Activated CD4-positive, alpha-beta memory T cell treated with anti-CD3 and anti-CD28 coated beads for 36 hours (primary cell): Measurements from ENCODE around the gene SINHCAF. TPM values are rescaled to one million over a fixed set of nuclear protein-coding genes. Genes with fewer than 3 reads are reported as not detected.
A peak's percentile ranks its signal among the peaks of the same experiment; 100 is the strongest.

Experiments used
- CTCF ChIA-PET: fragments of 350-600 bp; sonication (Branson Sonifier 250); formaldehyde crosslinking; loops from one replicate; lab custom pipeline; 2021; ENCODE audit warnings: antibody characterized with exemption, inconsistent platforms; lab: Charles Lee
- POLR2A ChIA-PET: fragments of 350-600 bp; sonication (Branson Sonifier 250); formaldehyde crosslinking; loops from one replicate; lab custom pipeline; 2021; ENCODE audit warnings: antibody characterized with exemption; lab: Charles Lee
- DNase-seq: peaks from one replicate; pipeline ENCODE4 v3.0.0-alpha.2; 2020
- H3K27ac Mint-ChIP-seq: one replicate; pipeline ENCODE4 v1.8.0; 2021; ENCODE audit warnings: mixed read lengths
- H3K27me3 Mint-ChIP-seq: one replicate; pipeline ENCODE4 v1.8.0; 2021; ENCODE audit warnings: mixed read lengths
- H3K36me3 Mint-ChIP-seq: one replicate; pipeline ENCODE4 v1.8.0; 2021; ENCODE audit warnings: mixed read lengths
- H3K4me1 Mint-ChIP-seq: one replicate; pipeline ENCODE4 v1.8.0; 2021; ENCODE audit warnings: low read depth, mixed read lengths
- H3K4me3 Mint-ChIP-seq: one replicate; pipeline ENCODE4 v1.8.0; 2021; ENCODE audit warnings: mild to moderate bottlenecking, mixed read lengths
- H3K9me3 Mint-ChIP-seq: one replicate; pipeline ENCODE4 v1.8.0; 2021; ENCODE audit warnings: mixed read lengths
- intact Hi-C: fragments of 100-400 bp; cut with micrococcal nuclease; formaldehyde crosslinking; loops from one replicate; pipeline ENCODE4 v1.15.1; 2023
- total RNA-seq, 2 experiments: library from RNA; stranded (reverse); gene quantifications; one replicate each; pipeline ENCODE4 v1.2.3, GENCODE V29; 2021

SINHCAF gene
- total RNA-seq, 2 experiments from 2014 or later = 181 to 186 TPM

GRCh38 chr12:31316891-31317290 lies 9.1 kb downstream of the SINHCAF start:
- intact Hi-C loops = loop anchor here (1.0 to 5.0 kb wide), 2 partner anchors 9 to 430 kb away; partner anchors contain the start of gene SINHCAF
- H3K27me3 Mint-ChIP-seq = no peaks in the 10 kb centered on the region
- H3K27ac Mint-ChIP-seq = peak overlapping the region; percentile 99
- no peak for DNase-seq
- H3K4me1 Mint-ChIP-seq = peaks cover 77% of the 10 kb centered on the region
- peak overlapping the region; percentile 79 for H3K4me3 Mint-ChIP-seq
- peaks cover 4% of the 10 kb centered on the region for H3K9me3 Mint-ChIP-seq
- CTCF ChIA-PET = interaction anchor here (0.6 to 2.7 kb wide), 3 partner anchors 45 to 731 kb away, joined by 3 to 10 read pairs (median 4); no protein-coding TSS in a partner anchor
- POLR2A ChIA-PET = interaction anchor here (1.9 kb wide), 1 partner anchor 10 kb away, joined by 9 read pairs; the partner anchor contains the start of gene SINHCAF
- H3K36me3 Mint-ChIP-seq = peaks cover 25% of the 10 kb centered on the region

- Mint-ChIP-seq H3K4me3 (no peak overlapping the region), H3K27ac (no peak overlapping the region), H3K9me3 (peaks cover 4% of the 10 kb centered on the region), H3K36me3 (peaks cover 34% of the 10 kb centered on the region), H3K27me3 (no peaks in the 10 kb centered on the region), H3K4me1 (peaks cover 74% of the 10 kb centered on the region)
- CTCF ChIA-PET = interaction anchor here (0.6 to 2.7 kb wide), 3 partner anchors 26 to 87 kb away, joined by 3 to 10 read pairs (median 3); no protein-coding TSS in a partner anchor
- POLR2A ChIA-PET = interaction anchor here (1.9 kb wide), 1 partner anchor 11 kb away, joined by 9 read pairs; the partner anchor contains the start of gene SINHCAF
- intact Hi-C loops = loop anchor here (5.0 kb wide), 1 partner anchor 431 kb away; no protein-coding TSS in a partner anchor
- DNase-seq = no peak
Measured at GRCh38 chr12:31315784-31316465, 10.0 kb downstream of the SINHCAF start.

GRCh38 chr12:31315044-31315715 lies 10.8 kb downstream of the SINHCAF start:
- POLR2A ChIA-PET = interaction anchor here (0.5 kb wide), 1 partner anchor 154 kb away, joined by 3 read pairs; no protein-coding TSS in a partner anchor
- Mint-ChIP-seq H3K27me3 (no peaks in the 10 kb centered on the region), H3K4me1 (peaks cover 70% of the 10 kb centered on the region), H3K36me3 (peaks cover 41% of the 10 kb centered on the region), H3K27ac (peak overlapping the region; percentile 48), H3K9me3 (peaks cover 4% of the 10 kb centered on the region), H3K4me3 (no peak overlapping the region)
- intact Hi-C loops = loop anchor here (5.0 kb wide), 1 partner anchor 432 kb away; no protein-coding TSS in a partner anchor
- DNase-seq = no peak
- CTCF ChIA-PET = interaction anchor here (1.6 to 2.7 kb wide), 2 partner anchors 43 kb away, joined by 4 to 10 read pairs; no protein-coding TSS in a partner anchor

- no peak for DNase-seq
- Mint-ChIP-seq H3K4me1 (peaks cover 52% of the 10 kb centered on the region), H3K27me3 (no peaks in the 10 kb centered on the region), H3K4me3 (no peak overlapping the region), H3K36me3 (peaks cover 49% of the 10 kb centered on the region), H3K9me3 (peaks cover 4% of the 10 kb centered on the region), H3K27ac (no peak overlapping the region)
- ChIA-PET CTCF (no interaction called here), POLR2A (no interaction called here)
- intact Hi-C loops = no loop called here
Measured at GRCh38 chr12:31312431-31312830, 13.5 kb downstream of the SINHCAF start.

GRCh38 chr12:31311634-31312258 lies 14.2 kb downstream of the SINHCAF start:
- H3K36me3 Mint-ChIP-seq = peaks cover 49% of the 10 kb centered on the region
- H3K4me3 Mint-ChIP-seq = no peak overlapping the region
- ChIA-PET CTCF (no interaction called here), POLR2A (no interaction called here)
- no peaks in the 10 kb centered on the region for H3K27me3 Mint-ChIP-seq
- H3K4me1 Mint-ChIP-seq = peaks cover 52% of the 10 kb centered on the region
- H3K27ac Mint-ChIP-seq = no peak overlapping the region
- peaks cover 4% of the 10 kb centered on the region for H3K9me3 Mint-ChIP-seq
- intact Hi-C loops = no loop called here
- no peak for DNase-seq

GRCh38 chr12:31310488-31310887 lies 15.5 kb downstream of the SINHCAF start:
- ChIA-PET POLR2A (no interaction called here), CTCF (no interaction called here)
- H3K4me1 Mint-ChIP-seq = peaks cover 56% of the 10 kb centered on the region
- DNase-seq = no peak
- H3K4me3 Mint-ChIP-seq = no peak overlapping the region
- intact Hi-C loops = no loop called here
- no peaks in the 10 kb centered on the region for H3K27me3 Mint-ChIP-seq
- peaks cover 4% of the 10 kb centered on the region for H3K9me3 Mint-ChIP-seq
- no peak overlapping the region for H3K27ac Mint-ChIP-seq
- H3K36me3 Mint-ChIP-seq = peaks cover 49% of the 10 kb centered on the region

GRCh38 chr12:31309279-31309678 lies 16.7 kb downstream of the SINHCAF start:
- peaks cover 48% of the 10 kb centered on the region for H3K36me3 Mint-ChIP-seq
- intact Hi-C loops = no loop called here
- H3K9me3 Mint-ChIP-seq = peaks cover 4% of the 10 kb centered on the region
- peaks cover 56% of the 10 kb centered on the region for H3K4me1 Mint-ChIP-seq
- H3K27ac Mint-ChIP-seq = no peak overlapping the region
- CTCF ChIA-PET = interaction anchor here (0.7 kb wide), 1 partner anchor 40 kb away, joined by 3 read pairs; no protein-coding TSS in a partner anchor
- POLR2A ChIA-PET = no interaction called here
- no peak overlapping the region for H3K4me3 Mint-ChIP-seq
- no peak for DNase-seq
- no peaks in the 10 kb centered on the region for H3K27me3 Mint-ChIP-seq

- no peak overlapping the region for H3K27ac Mint-ChIP-seq
- peaks cover 53% of the 10 kb centered on the region for H3K36me3 Mint-ChIP-seq
- H3K4me1 Mint-ChIP-seq = peaks cover 58% of the 10 kb centered on the region
- peaks cover 4% of the 10 kb centered on the region for H3K9me3 Mint-ChIP-seq
- no peak for DNase-seq
- ChIA-PET POLR2A (interaction anchor here (1.3 kb wide), 1 partner anchor 18 kb away, joined by 3 read pairs; no protein-coding TSS in a partner anchor), CTCF (interaction anchor here (0.6 to 3.3 kb wide), 2 partner anchors 36 to 109 kb away, joined by 4 to 15 read pairs; no protein-coding TSS in a partner anchor)
- no peaks in the 10 kb centered on the region for H3K27me3 Mint-ChIP-seq
- H3K4me3 Mint-ChIP-seq = no peak overlapping the region
- intact Hi-C loops = no loop called here
Measured at GRCh38 chr12:31308116-31308515, 17.8 kb downstream of the SINHCAF start.

- CTCF ChIA-PET = interaction anchor here (3.3 kb wide), 1 partner anchor 35 kb away, joined by 15 read pairs; no protein-coding TSS in a partner anchor
- POLR2A ChIA-PET = no interaction called here
- intact Hi-C loops = no loop called here
Measured at GRCh38 chr12:31306866-31307265, 19.1 kb downstream of the SINHCAF start.

GRCh38 chr12:31303466-31303865 lies 22.5 kb downstream of the SINHCAF start:
- intact Hi-C loops = no loop called here
- ChIA-PET CTCF (interaction anchor here (1.3 kb wide), 1 partner anchor 32 kb away, joined by 5 read pairs; no protein-coding TSS in a partner anchor), POLR2A (no interaction called here)
- Mint-ChIP-seq H3K27ac (no peak overlapping the region), H3K4me1 (peaks cover 55% of the 10 kb centered on the region), H3K4me3 (no peak overlapping the region), H3K27me3 (no peaks in the 10 kb centered on the region), H3K36me3 (peaks cover 47% of the 10 kb centered on the region), H3K9me3 (no peaks in the 10 kb centered on the region)
- DNase-seq = no peak

More at GRCh38 chr12:31306866-31307265, 19.1 kb downstream of the SINHCAF start:
- Mint-ChIP-seq H3K9me3 (no peaks in the 10 kb centered on the region), H3K36me3 (peaks cover 52% of the 10 kb centered on the region), H3K27me3 (no peaks in the 10 kb centered on the region), H3K4me1 (peaks cover 57% of the 10 kb centered on the region), H3K4me3 (no peak overlapping the region), H3K27ac (peak overlapping the region; percentile 23)
- DNase-seq = no peak

- no peak for DNase-seq
- H3K27ac Mint-ChIP-seq = no peak overlapping the region
- H3K27me3 Mint-ChIP-seq = no peaks in the 10 kb centered on the region
- ChIA-PET POLR2A (no interaction called here), CTCF (interaction anchor here (1.0 to 1.1 kb wide), 2 partner anchors 29 kb away, joined by 4 read pairs; no protein-coding TSS in a partner anchor)
- H3K9me3 Mint-ChIP-seq = no peaks in the 10 kb centered on the region
- peaks cover 49% of the 10 kb centered on the region for H3K4me1 Mint-ChIP-seq
- H3K36me3 Mint-ChIP-seq = peaks cover 62% of the 10 kb centered on the region
- H3K4me3 Mint-ChIP-seq = no peak overlapping the region
- intact Hi-C loops = no loop called here
Measured at GRCh38 chr12:31301311-31301710, 24.6 kb downstream of the SINHCAF start.
